Gastroesophageal sphincter (tissue), 3 donors: ENCODE measurements around the gene AIFM3.

ENCODE experiments used
- CTCF ChIP-seq, 4 experiments: fragments of 200-600 bp in 2 of 4; fragments of 450-650 bp in 2 of 4; sonication (generic) in 1 of 4; IDR thresholded peaks; one replicate each; pipeline ENCODE4 v1.5.1; 2017 to 2019; ENCODE audit warnings: antibody characterized with exemption in 4 of 4, mild to moderate bottlenecking in 2 of 4, moderate library complexity in 2 of 4
- EP300 ChIP-seq: sonication (generic); formaldehyde crosslinking; IDR thresholded peaks from one replicate; pipeline ENCODE4 v1.6.1; 2017; ENCODE audit warnings: antibody characterized with exemption, mild to moderate bottlenecking
- POLR2A ChIP-seq, 2 donors: fragments of 450-650 bp; IDR thresholded peaks; one replicate each; pipeline ENCODE4 v1.6.1; 2017; ENCODE audit warnings: antibody characterized with exemption in 2 of 2, mild to moderate bottlenecking in 2 of 2, moderate library complexity in 1 of 2
- POLR2AphosphoS5 ChIP-seq: sonication (generic); formaldehyde crosslinking; IDR thresholded peaks from one replicate; pipeline ENCODE4 v1.6.1; 2017; ENCODE audit warnings: antibody characterized with exemption

- no peak for TF ChIP-seq POLR2A (IDR thresholded peaks at IDR 0.05)
- TF ChIP-seq CTCF (IDR thresholded peaks at IDR 0.05) = no peak
- TF ChIP-seq POLR2AphosphoS5 = no peak
- no peak for TF ChIP-seq EP300
These were observed 62.5 kb downstream of the AIFM3 start for GRCh38 chr22:21029486-21030025.
